ENCODE measurements around the gene SPR.

GRCh38 chr2:72915907-72916742 lies 28.9 kb downstream of the SPR start:
- no peak for TF ChIP-seq CTCF (IDR thresholded peaks at IDR 0.05)
- TF ChIP-seq POLR2A (IDR thresholded peaks at IDR 0.05) = no peak
- TF ChIP-seq POLR2AphosphoS5 (IDR thresholded peaks at IDR 0.05) = peak in 1 of 3 donors; percentile 37
